Stimulated activated CD8-positive, alpha-beta memory T cell treated with anti-CD3 and anti-CD28 coated beads, Interleukin-2, amount 100 ng/mL, for 1 hour (primary cell): ENCODE data around the gene RET.

ENCODE experiments used
- DNase-seq, 2 donors: peaks; one replicate each; pipeline ENCODE4 v3.0.0-alpha.2; 2020; ENCODE audit warnings: low read depth in 2 of 2

The RET gene

DNA sequence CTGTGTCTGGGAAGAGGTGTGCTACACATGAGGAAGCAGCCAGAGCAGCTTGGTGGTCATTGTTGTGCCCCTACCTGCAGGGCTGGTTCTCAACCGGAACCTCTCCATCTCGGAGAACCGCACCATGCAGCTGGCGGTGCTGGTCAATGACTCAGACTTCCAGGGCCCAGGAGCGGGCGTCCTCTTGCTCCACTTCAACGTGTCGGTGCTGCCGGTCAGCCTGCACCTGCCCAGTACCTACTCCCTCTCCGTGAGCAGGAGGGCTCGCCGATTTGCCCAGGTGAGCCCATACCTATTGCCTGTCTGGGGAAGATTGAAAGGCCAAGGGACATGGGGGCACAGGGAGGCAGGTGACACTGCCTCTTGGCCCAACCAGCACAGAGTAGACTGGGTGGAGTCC, 32.1 kb downstream of the RET start:
- no peak for DNase-seq

DNA sequence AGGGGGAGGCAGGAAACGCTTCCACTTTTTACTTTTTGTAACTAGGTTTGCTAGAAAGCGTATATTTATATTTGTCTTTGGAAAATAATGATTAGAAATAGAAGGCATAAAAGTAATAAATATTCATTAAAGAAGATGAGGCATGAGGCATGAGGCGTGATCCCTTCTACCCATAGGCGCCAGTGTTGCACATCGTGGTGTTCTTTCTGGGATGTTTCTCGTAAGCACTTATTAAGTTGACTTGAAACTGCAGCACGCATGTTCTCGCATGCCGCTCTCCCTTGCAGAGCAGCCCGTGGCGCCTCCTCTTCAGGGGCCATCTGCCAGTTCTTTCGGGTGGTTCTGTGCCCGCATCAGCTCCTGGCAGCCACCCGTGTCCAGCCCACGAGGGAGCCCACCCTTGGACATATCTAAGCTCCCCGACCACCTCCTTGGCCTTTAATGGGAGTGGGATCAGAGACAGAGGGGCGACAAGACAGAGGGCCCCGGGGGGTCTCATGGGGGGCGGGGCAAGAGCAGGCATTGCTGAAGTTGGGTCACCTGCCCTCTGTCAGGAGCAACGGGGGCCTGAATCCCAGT, 32.9 kb downstream of the RET start:
- no peak for DNase-seq

DNA sequence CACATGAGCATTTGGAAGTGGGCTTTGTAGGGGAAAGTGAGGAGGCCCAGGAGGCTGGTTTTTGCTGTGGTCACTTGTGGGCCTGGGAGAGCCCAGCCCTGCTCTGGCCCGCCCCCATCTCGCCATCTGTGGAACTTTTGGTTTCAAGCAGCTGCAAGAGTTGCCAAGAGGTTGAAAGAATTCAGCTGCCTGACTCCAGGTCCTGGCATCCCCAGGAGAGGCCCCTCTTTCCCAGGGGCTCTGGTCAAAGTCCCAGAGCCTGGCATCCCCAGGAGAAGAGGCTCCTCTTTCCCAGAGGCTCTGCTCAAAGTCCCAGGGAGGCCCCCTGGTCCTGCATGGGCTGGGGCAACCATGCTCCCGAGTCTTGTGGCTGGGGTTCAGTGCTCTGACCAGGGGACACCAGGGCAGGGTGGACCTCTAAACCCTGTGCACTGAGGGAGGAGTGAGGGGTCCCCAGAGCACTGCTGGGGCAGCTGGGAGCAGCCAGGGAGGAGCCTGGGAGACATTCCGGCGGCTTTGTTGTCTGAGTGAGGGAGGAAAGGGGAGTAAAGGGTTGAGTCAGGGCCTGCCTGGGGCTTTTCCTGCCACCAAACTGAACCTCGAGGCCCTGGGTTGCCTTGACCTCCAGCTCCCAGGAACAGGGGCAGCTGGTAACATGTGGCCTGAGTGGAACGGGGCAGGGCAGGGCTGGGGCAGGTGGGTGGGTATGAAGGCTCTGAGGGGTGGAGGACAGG, 33.6 kb downstream of the RET start:
- DNase-seq = no peak

DNA sequence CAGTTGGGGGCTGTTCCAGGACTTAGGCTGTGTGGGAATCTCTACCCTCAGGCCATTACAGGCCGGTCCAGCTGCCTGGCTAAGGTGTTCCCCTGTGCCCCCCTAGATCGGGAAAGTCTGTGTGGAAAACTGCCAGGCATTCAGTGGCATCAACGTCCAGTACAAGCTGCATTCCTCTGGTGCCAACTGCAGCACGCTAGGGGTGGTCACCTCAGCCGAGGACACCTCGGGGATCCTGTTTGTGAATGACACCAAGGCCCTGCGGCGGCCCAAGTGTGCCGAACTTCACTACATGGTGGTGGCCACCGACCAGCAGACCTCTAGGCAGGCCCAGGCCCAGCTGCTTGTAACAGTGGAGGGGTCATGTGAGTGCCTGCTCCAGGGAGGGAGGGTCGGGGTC, 34.2 kb downstream of the RET start:
- no peak for DNase-seq

DNA sequence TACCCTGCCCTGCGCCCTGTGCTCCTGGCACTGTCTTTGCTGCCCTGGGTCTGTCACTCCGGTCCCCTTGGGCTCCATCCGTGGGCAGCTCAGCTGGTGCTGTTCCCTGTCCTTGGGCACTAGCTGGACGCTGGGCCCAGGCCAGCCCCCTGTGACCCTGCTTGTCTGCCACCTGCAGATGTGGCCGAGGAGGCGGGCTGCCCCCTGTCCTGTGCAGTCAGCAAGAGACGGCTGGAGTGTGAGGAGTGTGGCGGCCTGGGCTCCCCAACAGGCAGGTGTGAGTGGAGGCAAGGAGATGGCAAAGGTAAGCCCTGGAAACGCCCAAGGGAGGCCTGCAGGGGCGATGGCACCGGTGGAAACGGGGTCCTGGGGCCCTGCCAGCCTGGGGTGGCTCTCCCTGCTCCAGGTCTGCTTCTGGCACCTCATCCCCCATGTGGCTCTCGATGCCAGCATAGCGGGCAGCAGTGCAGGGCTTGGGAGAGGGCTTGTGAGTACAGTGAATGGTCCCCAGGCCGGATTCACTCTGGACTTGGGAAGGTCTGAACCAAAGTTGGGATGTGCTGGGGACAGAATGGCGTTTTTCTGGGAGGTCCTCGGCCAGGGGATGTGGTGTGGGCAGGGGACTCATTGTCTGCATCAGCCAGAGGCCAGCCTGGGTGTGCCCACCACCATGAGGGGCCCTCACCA, 35.2 kb downstream of the RET start:
- no peak for DNase-seq

DNA sequence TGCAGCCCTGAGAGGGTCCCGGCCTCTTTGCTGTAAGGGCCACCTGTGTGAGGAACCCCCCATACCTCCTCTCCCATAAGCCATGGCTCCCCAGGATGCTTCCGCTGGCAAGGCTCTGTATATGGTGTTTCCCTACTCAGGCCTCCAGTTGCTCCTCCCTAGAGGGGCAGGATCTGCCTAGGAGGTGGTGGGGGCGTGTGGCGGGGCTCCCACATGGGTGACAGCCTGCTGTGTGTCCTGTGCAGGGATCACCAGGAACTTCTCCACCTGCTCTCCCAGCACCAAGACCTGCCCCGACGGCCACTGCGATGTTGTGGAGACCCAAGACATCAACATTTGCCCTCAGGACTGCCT, 35.7 kb downstream of the RET start:
- no peak for DNase-seq

DNA sequence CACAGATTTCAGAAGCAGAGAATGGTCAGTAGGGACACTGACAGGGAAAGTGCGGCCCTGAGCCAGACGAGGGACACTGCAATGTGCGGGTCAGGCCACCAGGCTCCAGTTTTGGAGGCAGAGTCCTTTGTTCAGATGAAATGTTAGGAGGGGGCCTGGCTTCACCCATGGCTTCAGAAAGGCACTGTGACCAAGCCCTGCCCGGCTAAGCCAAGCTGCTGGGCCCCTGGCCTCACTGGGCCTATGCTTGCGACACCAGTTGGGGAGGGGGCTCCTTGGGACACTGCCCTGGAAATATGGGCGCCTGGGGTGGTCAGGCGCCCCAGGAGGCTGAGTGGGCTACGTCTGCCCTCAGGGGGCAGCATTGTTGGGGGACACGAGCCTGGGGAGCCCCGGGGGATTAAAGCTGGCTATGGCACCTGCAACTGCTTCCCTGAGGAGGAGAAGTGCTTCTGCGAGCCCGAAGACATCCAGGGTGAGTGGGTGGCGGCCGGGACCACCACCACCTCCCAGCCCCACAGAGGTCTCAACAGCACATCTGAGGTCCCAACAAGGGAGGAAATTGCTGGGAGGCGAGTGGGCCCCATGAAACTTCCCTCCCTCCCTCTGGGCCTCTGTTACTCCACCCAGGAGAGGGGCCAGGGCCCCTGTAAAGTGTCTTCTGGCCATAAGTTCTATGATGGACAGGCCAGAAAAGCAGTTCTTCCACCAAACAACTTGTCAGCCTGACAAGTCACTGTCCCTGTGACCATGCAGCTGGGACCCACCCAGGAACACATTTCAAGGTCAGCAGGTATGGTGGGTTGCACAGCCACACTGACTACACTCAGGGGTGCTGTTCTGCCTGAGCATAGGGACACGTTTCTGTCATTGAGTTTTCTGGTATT, 36.6 kb downstream of the RET start:
- no peak for DNase-seq

DNA sequence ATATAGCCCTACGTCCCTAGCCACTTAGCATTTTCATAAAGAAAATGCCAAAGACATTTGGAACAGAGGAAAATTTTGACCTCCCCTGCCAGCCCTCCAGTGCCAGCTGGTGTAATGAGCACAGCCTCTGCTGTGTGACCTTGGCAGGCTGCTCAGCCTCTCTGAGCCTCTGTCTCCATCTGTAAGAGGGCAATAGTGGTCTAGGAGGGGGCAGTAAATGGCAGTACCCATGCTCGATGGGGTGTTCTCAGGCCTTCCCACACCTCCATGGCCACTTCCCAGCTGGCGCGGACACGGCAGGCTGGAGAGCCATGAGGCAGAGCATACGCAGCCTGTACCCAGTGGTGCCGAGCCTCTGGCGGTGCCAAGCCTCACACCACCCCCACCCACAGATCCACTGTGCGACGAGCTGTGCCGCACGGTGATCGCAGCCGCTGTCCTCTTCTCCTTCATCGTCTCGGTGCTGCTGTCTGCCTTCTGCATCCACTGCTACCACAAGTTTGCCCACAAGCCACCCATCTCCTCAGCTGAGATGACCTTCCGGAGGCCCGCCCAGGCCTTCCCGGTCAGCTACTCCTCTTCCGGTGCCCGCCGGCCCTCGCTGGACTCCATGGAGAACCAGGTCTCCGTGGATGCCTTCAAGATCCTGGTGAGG, 37.3 kb downstream of the RET start:
- no peak for DNase-seq

DNA sequence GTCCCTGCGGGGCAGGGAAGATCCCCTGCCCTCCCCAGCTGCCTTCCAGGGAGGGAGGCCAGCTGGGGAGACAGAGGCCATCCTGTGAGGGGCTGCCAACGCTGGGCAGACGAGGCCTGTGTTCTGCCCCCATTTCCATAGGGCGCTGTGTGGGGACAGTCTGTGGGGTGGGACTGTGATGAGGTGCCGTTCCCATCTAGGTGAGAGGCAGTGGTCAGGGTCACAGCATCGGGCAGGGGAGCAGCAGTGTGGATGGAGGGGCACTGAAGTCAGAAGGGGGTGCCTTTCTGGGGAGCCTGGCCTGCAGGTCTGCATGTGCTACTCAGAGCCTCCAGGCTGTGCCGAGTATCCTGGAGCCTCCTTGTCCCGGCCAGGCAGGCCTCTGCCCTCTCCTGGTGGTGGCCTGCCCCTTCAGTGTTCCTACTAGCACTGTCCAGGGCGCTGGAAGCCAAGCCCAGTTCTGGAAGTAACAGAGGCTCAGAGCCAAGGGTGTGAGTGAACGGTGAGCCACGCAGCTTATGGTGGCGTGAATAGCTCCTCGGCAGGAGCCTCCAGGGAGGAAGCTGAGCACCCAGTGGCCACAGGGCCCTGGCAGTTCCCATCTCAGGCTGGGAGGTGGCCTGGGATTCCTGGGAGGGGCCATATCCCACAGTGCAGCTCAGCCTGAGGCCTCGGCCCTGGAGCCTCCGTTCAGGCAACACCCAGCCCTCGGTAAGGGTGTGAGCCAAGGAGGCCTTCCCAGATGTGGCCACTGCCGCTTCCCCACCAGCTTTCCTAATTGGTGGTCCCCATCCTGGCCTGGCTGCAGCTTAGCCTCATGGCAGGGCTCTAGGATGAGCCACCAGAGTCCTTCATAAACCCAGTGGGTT, 38.1 kb downstream of the RET start:
- no peak for DNase-seq

DNA sequence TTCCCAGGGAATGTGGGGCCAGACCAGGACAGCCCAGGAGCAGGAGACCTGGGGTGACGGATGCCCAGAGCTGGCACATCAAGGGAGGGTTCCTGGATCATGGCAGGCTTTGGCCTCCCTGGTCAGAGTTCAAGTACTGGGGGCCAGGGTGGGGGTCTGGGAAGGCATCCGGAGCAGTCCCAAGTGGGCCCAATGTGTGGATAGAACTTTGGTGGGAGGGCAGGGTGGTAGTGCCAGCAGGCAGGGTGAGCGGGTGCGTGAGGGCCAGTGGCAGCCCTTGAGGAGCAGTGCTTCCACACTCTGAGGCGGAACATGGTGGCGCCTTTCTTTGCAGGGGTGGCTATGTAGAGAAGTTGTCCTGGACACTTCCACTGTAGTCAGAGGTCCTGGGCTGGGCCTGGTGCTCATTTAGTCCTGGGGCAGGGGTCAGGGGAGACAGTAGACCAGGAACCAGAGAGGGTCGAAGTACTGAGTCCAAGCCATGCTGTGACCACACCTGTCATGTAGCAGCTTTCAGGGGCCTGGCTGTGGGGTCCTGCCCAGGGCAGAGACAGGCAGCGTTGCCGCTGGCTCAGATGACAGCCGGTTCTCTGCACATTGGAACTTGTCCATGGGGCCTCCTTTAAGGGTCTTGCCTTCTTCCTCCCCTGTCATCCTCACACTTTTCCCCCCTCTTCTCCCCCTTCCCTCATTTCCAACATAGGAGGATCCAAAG, 39.2 kb downstream of the RET start:
- DNase-seq = no peak

DNA sequence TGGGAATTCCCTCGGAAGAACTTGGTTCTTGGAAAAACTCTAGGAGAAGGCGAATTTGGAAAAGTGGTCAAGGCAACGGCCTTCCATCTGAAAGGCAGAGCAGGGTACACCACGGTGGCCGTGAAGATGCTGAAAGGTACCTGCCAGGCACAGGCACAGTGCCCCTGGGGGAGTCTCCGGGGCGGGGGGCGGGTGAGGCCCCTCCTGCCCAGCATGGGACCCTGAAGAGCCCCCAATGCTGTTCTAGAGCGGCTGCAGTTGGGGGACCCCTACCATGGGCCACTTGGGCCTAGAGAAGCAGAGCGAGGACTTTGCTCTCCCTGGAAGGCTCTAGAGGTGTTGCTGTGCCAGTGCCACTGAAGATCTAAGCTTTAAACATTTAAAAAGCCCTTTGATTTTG, 39.7 kb downstream of the RET start:
- no peak for DNase-seq

DNA sequence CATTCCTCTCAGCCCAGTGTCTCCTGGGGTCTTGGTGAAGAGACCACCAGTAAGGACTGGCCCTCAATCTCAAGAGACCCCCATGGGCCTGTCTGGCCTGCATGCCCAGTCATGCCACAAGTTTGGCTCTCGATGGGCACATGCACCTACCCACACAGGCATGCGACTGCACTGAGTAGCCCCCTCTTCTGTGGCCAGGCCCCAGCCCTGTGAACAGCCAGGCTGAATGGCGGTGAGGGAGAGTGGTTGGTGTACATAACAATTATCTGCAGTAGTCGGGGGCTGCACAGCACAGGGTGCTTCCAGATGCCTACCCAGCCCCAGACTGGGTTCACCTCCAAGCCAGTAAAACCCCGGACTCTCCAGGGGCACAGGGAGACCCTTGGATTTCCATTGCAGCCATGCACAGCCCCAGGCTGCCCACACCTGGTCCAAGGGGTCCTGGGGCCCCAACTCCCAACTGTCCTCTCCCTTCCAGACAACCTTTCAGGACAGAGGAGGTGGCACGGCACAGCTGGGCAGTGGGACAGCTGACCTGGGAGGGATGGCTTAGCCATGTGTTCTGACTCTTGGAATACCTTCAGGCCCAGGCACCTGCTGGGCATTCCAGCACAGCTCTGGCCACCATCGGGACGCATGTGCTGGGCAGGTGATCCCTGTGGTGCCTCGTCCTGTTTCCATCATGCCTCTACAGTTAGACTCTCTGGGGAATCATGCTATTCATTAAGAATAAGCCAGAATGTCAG, 40.3 kb downstream of the RET start:
- no peak for DNase-seq

DNA sequence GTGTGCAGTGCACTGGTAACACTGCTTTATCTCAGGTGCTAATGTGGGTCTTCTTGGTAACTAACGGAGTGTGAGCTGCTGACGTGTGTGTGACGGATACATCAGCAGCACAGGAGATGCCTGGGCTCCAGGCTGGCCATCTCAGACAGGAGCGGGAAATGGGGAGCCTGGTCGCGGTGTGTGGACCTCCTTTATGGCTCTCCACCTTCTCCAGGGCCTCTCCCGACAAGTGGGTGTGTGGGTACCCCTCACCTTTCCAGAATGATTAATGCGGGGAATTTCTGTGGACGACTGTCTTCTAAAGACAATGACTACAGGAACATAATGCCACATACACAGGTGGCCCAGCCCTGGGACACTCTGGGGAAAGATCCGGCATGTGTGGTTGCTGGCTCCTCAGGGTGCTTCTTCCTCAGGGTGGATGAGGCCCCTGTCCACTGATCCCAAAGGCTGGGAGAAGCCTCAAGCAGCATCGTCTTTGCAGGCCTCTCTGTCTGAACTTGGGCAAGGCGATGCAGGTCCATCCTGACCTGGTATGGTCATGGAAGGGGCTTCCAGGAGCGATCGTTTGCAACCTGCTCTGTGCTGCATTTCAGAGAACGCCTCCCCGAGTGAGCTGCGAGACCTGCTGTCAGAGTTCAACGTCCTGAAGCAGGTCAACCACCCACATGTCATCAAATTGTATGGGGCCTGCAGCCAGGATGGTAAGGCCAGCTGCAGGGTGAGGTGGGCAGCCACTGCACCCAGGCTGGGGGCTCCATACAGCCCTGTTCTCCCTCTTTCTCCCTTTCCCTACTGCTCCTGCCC, 41.1 kb downstream of the RET start:
- no peak for DNase-seq

DNA sequence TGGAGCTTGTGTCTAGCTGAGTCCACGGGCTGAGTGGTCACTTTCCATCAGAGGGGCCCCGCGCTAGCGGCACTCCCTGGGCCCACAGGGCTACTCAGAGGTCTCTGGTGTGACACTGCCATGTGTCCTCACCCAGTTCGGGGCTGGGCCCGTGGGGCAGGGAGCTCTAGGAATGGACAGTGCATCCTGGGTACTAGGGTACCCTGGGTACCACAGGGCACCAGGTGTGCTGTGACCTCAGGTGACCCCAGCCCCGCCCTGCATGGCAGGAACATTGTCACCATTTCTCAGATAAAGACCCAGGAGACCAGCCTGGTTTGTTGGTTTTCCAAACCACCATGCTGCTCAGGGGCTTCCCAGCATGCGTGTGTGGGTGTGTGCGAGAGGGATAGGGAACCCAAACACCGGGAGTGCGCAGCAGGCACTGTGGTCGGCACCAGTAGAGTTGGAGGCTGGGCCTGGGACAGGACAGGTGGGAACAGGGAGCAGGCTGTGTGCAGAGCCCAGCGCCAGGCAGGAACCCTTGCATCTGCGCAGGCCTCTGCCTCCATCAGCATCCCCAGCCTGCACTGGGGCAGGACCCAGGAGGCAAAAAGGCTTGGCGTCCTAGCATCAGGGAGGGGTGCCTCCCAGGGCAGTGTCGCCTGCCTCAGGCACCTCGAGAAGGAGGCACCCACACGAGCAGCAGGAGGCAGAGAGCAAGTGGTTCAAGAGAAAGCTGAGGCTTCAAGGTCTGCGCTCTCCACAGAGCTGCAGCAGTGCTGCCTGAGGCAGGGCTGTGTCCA, 42.0 kb downstream of the RET start:
- no peak for DNase-seq

DNA sequence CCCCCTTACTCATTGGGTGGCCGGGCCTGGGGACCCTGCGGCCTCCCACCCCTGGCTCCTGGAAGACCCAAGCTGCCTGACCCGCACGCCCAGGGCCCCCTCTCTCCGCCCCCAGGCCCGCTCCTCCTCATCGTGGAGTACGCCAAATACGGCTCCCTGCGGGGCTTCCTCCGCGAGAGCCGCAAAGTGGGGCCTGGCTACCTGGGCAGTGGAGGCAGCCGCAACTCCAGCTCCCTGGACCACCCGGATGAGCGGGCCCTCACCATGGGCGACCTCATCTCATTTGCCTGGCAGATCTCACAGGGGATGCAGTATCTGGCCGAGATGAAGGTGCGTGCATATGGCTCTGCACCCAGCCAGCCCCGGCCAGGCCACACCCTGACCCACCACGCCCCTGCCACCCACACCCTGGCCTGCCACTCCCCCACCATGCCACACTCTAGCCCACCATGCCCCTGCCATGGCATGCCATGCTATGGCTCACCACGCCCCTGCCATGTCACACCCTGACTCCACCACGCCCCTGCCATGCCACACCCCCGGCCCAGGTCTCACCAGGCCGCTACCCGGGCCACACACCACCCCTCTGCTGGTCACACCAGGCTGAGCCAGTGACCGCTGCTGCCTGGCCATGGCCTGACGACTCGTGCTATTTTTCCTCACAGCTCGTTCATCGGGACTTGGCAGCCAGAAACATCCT, 42.7 kb downstream of the RET start:
- DNase-seq = no peak

DNA sequence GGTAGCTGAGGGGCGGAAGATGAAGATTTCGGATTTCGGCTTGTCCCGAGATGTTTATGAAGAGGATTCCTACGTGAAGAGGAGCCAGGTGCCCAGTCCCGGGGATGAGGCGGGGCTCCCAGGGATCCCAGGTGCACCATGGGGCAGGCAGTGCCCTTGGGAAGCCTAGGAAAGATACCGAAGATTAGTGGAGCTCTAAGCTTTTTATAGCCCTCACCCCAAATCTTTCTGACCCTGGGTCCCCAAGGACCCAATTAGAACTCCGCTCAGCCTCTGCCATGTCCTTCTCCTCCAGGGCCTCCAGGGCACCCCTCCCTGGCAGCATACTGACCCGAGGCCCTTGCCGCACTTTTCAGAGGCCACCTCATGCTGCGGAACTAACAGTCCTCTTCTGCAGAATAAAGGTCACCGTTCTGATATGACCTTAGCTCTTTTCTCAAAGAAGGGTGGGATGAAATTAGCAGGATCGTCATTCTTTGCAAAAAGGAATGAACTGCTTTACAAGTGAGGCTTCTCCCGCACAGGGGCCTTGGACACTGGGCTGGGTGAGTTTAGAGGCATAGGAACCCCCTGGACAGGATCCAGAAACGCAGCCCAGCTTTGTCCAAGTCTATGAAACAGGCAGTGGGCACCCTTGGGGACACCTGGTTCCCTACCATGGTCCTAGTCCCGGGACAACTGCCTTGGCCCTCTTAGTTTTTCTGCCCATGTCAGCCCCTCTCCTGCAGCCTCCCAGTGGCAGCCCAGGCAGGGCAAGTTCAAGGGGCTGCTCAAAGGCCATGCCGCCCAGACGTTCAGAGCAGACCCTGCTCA, 43.5 kb downstream of the RET start:
- DNase-seq = no peak
